Duodenal mucosa (tissue), 2 donors: ENCODE data around the gene TBC1D20.
"Not testable (repeated sequence)": the region's sequence is repeated elsewhere in the genome, so short reads cannot be mapped to it uniquely, and the experiment has no call there.

Experiments
- H3K27ac ChIP-seq: one replicate; pipeline ENCODE4 v1.7.0; 2013; ENCODE audit warnings: low read depth, low read length
- H3K27me3 ChIP-seq, 2 donors: one replicate each; pipeline ENCODE4 v1.7.0; 2013; ENCODE audit warnings: low read length in 2 of 2, control low read depth in 1 of 2; ENCODE audit not compliant: insufficient read depth in 2 of 2, control insufficient read depth in 1 of 2
- H3K36me3 ChIP-seq, 2 donors: one replicate each; pipeline ENCODE4 v1.7.0; 2013; ENCODE audit warnings: low read length in 2 of 2, control low read depth in 1 of 2; ENCODE audit not compliant: insufficient read depth in 2 of 2, control insufficient read depth in 1 of 2
- H3K4me1 ChIP-seq, 2 donors: one replicate each; pipeline ENCODE4 v1.7.0; 2013; ENCODE audit warnings: low read length in 2 of 2, control low read depth in 1 of 2; ENCODE audit not compliant: insufficient read depth in 2 of 2, control insufficient read depth in 1 of 2
- H3K4me3 ChIP-seq, 2 donors: one replicate each; pipeline ENCODE4 v1.7.0; 2013; ENCODE audit warnings: low read length in 2 of 2, low read depth in 1 of 2
- H3K9ac ChIP-seq, 2 donors: one replicate each; pipeline ENCODE4 v1.7.0; 2013; ENCODE audit warnings: low read length in 2 of 2, low read depth in 1 of 2
- H3K9me3 ChIP-seq, 2 donors: one replicate each; pipeline ENCODE4 v1.7.0; 2013; ENCODE audit warnings: low read length in 2 of 2, control low read depth in 1 of 2; ENCODE audit not compliant: control insufficient read depth in 1 of 2

TBC1D20 gene

GRCh38 chr20:401682-402495 is 60.4 kb downstream of the TBC1D20 start:
- Histone ChIP-seq H3K4me3 (no peak overlapping the region), H3K9ac (no peak overlapping the region), H3K4me1 (peaks cover 1 to 4% of the 10 kb centered on the region in 2 donors), H3K9me3 (peaks cover 0 to 2% of the 10 kb centered on the region in 2 donors), H3K36me3 (peaks cover 0 to 4% of the 10 kb centered on the region in 2 donors), H3K27ac (no peak overlapping the region), H3K27me3 (no peaks in the 10 kb centered on the region)

GRCh38 chr20:400454-401275 is 61.7 kb downstream of the TBC1D20 start:
- H3K27ac ChIP-seq: no peak overlapping the region
- peaks cover 0 to 2% of the 10 kb centered on the region in 2 donors for H3K9me3 ChIP-seq
- peaks cover 0 to 13% of the 10 kb centered on the region in 2 donors for H3K36me3 ChIP-seq
- no peak overlapping the region for H3K9ac ChIP-seq
- peaks cover 0 to 2% of the 10 kb centered on the region in 2 donors for H3K4me1 ChIP-seq
- H3K4me3 ChIP-seq: no peak overlapping the region
- H3K27me3 ChIP-seq: no peaks in the 10 kb centered on the region

GRCh38 chr20:400128-400453 is 62.2 kb downstream of the TBC1D20 start:
- H3K27ac ChIP-seq: no peak overlapping the region
- no peaks in the 10 kb centered on the region for H3K27me3 ChIP-seq
- no peak overlapping the region for H3K9ac ChIP-seq
- peaks cover 0 to 13% of the 10 kb centered on the region in 2 donors for H3K36me3 ChIP-seq
- H3K4me3 ChIP-seq: no peak overlapping the region
- peaks cover 0 to 2% of the 10 kb centered on the region in 2 donors for H3K4me1 ChIP-seq
- peaks cover 0 to 2% of the 10 kb centered on the region in 2 donors for H3K9me3 ChIP-seq

- no peak overlapping the region for H3K9ac ChIP-seq
- peaks cover 0 to 2% of the 10 kb centered on the region in 2 donors for H3K9me3 ChIP-seq
- H3K27me3 ChIP-seq: no peaks in the 10 kb centered on the region
- no peak overlapping the region for H3K4me3 ChIP-seq
- no peak overlapping the region for H3K27ac ChIP-seq
- peaks cover 0 to 2% of the 10 kb centered on the region in 2 donors for H3K4me1 ChIP-seq
- H3K36me3 ChIP-seq: peaks cover 0 to 13% of the 10 kb centered on the region in 2 donors
These were observed 63.1 kb downstream of the TBC1D20 start for GRCh38 chr20:399182-399707.

- no peaks in the 10 kb centered on the region for H3K9me3 ChIP-seq
- peaks cover 0 to 17% of the 10 kb centered on the region in 2 donors for H3K36me3 ChIP-seq
- no peak overlapping the region for H3K4me3 ChIP-seq
- H3K27ac ChIP-seq: no peak overlapping the region
- H3K4me1 ChIP-seq: peaks cover 0 to 2% of the 10 kb centered on the region in 2 donors
- no peaks in the 10 kb centered on the region for H3K27me3 ChIP-seq
- H3K9ac ChIP-seq: no peak overlapping the region
These were observed 64.7 kb downstream of the TBC1D20 start for GRCh38 chr20:397432-398237.

- H3K9ac ChIP-seq: no peak overlapping the region
- H3K4me3 ChIP-seq: no peak overlapping the region
- no peak overlapping the region for H3K27ac ChIP-seq
- no peaks in the 10 kb centered on the region for H3K27me3 ChIP-seq
- no peaks in the 10 kb centered on the region for H3K4me1 ChIP-seq
- H3K36me3 ChIP-seq: peaks cover 0 to 20% of the 10 kb centered on the region in 2 donors
- no peaks in the 10 kb centered on the region for H3K9me3 ChIP-seq
These were observed 65.5 kb downstream of the TBC1D20 start for GRCh38 chr20:396619-397431.

- Histone ChIP-seq H3K9me3 (no peaks in the 10 kb centered on the region), H3K9ac (no peak overlapping the region), H3K4me1 (no peaks in the 10 kb centered on the region), H3K27ac (no peak overlapping the region), H3K27me3 (no peaks in the 10 kb centered on the region), H3K36me3 (peaks cover 0 to 25% of the 10 kb centered on the region in 2 donors), H3K4me3 (no peak overlapping the region)
These were observed 66.1 kb downstream of the TBC1D20 start for GRCh38 chr20:396252-396618.

- H3K9me3 ChIP-seq, H3K9ac ChIP-seq, H3K27ac ChIP-seq, H3K4me1 ChIP-seq, H3K4me3 ChIP-seq, H3K27me3 ChIP-seq: not testable (repeated sequence)
- H3K36me3 ChIP-seq: peaks cover 3 to 30% of the 10 kb centered on the region in 2 donors
These were observed 69.0 kb downstream of the TBC1D20 start for GRCh38 chr20:393296-393695.

- no peak overlapping the region for H3K27ac ChIP-seq
- peaks cover 3 to 19% of the 10 kb centered on the region in 2 donors for H3K36me3 ChIP-seq
- H3K4me3 ChIP-seq: no peak overlapping the region
- no peaks in the 10 kb centered on the region for H3K4me1 ChIP-seq
- no peaks in the 10 kb centered on the region for H3K9me3 ChIP-seq
- H3K9ac ChIP-seq: no peak overlapping the region
- H3K27me3 ChIP-seq: no peaks in the 10 kb centered on the region
These were observed 71.2 kb downstream of the TBC1D20 start for GRCh38 chr20:391041-391711.
